ENCODE results near the gene MAPK8.
"Not testable (repeated sequence)": the region's sequence is repeated elsewhere in the genome, so short reads cannot be mapped to it uniquely, and the experiment has no call there.

MAPK8 gene

DNA sequence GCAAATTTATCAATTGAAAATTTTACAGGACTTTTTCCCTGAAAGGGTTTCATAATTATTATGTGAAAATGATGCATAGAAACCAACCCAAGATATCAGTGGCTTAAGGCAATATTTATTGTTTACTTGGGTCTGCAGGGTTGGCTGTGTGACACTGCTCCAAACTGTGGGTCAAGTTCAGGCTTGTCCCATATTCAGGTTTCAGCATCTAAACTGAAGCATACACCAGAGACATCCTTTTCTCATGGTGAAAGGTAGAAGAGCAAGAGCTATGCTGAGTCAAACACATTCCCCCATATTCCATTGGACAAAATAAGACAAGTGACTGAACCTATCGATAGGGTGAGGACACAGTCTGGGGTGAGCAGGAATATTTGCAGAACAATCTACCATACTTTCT, 110.9 kb downstream of the MAPK8 start:
- H3K27ac ChIP-seq: no peak overlapping the region
- TF ChIP-seq, protein P1, sequence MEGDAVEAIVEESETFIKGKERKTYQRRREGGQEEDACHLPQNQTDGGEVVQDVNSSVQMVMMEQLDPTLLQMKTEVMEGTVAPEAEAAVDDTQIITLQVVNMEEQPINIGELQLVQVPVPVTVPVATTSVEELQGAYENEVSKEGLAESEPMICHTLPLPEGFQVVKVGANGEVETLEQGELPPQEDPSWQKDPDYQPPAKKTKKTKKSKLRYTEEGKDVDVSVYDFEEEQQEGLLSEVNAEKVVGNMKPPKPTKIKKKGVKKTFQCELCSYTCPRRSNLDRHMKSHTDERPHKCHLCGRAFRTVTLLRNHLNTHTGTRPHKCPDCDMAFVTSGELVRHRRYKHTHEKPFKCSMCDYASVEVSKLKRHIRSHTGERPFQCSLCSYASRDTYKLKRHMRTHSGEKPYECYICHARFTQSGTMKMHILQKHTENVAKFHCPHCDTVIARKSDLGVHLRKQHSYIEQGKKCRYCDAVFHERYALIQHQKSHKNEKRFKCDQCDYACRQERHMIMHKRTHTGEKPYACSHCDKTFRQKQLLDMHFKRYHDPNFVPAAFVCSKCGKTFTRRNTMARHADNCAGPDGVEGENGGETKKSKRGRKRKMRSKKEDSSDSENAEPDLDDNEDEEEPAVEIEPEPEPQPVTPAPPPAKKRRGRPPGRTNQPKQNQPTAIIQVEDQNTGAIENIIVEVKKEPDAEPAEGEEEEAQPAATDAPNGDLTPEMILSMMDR (conservative IDR thresholded peaks at IDR 0.05): no peak

DNA sequence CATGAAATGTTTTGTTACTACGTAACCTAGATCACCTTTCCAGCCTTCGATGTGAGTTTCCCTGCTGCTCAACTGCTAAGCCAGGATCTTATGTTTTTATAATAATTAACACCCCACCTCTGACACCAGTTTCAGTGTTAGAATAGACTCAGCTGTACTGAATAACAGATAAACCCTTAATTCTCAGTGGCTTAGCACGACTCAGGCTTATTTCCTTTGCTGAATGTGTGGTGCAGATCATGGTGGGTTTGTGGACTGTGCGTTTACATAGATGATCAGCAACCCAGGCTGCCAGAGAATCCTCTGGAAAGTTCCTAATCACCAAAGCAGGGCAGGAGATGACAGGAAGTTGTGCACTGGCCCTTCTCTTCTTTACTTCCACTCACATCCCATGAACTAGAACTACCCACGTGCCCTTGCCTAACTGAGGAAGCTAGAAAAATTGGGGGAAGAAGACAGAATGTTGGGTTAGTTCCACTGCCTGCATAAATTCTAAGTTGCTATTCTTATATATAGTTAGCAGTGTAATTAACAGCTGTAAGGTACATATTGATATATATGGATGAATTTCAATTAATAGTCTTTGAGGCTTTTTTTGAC, 111.8 kb downstream of the MAPK8 start:
- H3K27ac ChIP-seq: no peak overlapping the region
- TF ChIP-seq, protein P1 (conservative IDR thresholded peaks at IDR 0.05): no peak

DNA sequence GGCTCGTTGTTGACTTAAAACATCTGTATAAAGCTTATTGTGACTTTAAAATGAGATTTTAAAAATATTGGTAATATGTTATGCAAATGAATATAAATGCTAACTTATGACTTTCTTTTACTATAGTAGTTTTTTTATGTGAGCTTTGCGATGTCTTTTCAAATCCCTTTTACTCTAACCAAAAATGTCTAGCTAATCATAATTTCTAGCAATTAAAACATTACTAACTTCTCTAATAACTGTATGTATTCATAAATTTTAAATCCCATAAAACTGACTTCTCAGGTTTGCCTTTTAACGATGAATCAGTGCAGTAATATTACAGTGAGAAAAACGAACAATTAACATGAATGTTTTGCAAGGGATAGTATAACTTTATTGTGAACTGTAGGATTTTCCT, 113.2 kb downstream of the MAPK8 start:
- TF ChIP-seq, protein P1 (conservative IDR thresholded peaks at IDR 0.05): no peak
- no peak overlapping the region for H3K27ac ChIP-seq

DNA sequence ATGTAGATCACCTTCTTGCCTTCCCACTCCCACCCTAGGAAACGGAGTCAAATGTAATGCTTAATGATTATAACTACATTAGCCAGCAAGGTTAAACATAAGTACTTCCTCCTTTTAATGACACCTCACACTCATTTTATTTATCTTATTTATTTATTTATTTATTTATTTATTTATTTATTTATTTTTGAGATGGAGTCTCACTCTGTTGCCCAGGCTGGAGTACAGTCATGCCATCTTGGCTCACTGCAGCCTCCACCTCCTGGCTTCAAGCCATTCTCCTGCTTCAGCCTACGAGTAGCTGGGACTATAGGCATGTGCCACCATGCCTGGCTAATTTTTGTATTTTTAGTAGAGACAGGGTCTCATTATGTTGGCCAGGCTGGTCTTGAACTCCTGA, 115.4 kb downstream of the MAPK8 start:
- not testable (repeated sequence) for H3K27ac ChIP-seq

DNA sequence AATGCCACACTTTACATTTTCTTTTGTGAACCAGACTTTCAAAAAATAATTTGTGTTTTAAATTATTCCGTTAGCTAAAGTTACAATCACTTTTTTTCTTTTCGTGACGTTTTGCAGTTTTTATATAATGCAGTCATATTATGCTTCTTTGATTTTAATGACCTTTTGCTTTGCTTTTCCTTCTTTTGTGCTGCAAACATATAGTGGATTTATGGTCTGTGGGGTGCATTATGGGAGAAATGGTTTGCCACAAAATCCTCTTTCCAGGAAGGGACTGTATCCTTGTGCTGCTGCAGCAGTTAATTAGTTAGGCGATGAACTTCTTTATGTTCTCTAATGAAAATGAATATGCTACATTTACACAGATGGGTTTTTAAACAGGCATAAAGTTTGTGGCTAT, 117.4 kb downstream of the MAPK8 start:
- TF ChIP-seq, protein P1 (conservative IDR thresholded peaks at IDR 0.05): no peak
- no peak overlapping the region for H3K27ac ChIP-seq

DNA sequence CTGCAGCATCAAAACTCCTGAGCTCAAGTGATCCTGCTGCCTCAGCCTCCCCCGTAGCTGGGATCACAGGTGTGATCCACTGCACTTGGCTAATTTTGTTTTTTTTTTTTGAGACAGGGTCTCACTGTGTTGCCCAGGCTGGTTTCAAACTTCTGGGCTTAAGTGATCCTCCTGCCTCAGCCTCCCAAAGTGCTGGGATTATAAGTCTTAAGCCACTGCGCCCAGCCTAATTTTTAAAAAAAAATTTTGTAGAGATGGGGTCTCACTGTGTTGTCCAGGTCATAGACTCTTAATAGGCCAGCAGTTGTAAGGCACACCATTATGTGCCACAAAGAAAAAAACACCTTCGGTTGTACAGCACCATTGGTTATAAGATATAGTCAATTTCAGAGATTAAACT, 122.4 kb downstream of the MAPK8 start:
- TF ChIP-seq, protein P1 (conservative IDR thresholded peaks at IDR 0.05): no peak
- H3K27ac ChIP-seq: no peak overlapping the region

DNA sequence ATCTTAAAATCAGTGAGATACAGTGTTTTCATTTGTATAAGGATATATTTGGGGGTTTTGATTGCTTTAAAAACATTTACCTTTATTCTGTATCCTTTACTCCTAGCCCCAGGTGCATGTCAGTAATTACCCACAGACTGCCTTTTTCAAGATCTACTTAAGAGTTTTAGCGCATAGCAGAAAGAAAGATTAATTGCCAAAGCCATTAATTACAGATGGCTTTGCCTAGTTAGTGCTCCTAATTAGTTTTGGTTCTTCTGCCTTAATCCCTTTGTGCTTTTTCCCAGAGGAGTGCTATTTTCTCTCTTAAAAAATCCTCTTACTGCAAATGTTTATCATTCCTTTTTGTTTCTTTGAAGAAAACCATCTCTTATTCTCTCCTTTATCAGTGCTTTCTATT, 122.8 kb downstream of the MAPK8 start:
- no peak overlapping the region for H3K27ac ChIP-seq
- TF ChIP-seq, protein P1 (conservative IDR thresholded peaks at IDR 0.05): no peak

DNA sequence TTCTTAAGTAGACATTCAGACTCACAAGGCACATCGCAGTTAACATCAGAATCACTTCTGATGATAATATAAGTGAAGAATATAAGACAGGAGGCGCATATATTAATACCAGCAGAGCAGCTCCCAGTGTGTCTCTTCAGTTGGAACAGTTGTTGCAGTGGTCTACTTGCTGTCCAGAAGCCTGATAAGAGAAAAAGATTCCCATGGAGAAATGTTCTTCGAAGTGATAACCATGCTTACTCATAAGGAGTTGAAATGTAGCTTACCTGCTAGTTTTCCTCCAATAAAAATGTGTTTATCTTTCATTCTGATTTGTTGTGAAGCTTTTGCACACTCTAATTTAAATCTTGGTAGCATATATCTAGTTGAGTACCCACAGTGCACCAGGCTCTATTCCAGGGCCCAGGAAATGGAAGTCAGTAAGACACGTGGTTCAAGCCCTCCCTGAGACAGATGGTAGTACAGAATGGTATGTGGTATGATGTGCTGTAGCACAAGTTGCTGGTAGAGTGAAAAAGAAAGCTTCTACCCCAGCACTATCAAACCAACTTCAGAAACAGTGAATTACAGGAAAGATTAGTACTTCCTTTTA, 124.0 kb downstream of the MAPK8 start:
- no peak overlapping the region for H3K27ac ChIP-seq
- TF ChIP-seq, protein P1 (conservative IDR thresholded peaks at IDR 0.05): no peak

Measured in VCaP (cell line).